SU-DHL-6 (cell line): Measurements from ENCODE around the gene PDE4B.

Source experiments
- CTCF ChIP-seq: fragments of 200-600 bp; sonication (generic); IDR thresholded peaks from one replicate; pipeline ENCODE4 v1.5.1; 2017; ENCODE audit warnings: antibody characterized with exemption, mild to moderate bottlenecking, low read length, moderate library complexity; ENCODE audit not compliant: insufficient read depth, poor library complexity, severe bottlenecking
- EZH2phosphoT487 ChIP-seq: fragments of 200-600 bp; sonication (generic), shearing (Covaris generic); conservative IDR thresholded peaks from 2 replicates; pipeline ENCODE4 v1.6.1; 2018; ENCODE audit warnings: mild to moderate bottlenecking, antibody characterized with exemption, low read length, moderate library complexity, mixed read lengths

GRCh38 chr1:66152034-66152433 is 359.3 kb downstream of the PDE4B start:
- no peak for TF ChIP-seq CTCF
- no peak for TF ChIP-seq EZH2phosphoT487
